ENCODE measurements around the gene MAP4K4. TPM values are rescaled to one million over a fixed set of nuclear protein-coding genes. Genes with fewer than 3 reads are reported as not detected.

The MAP4K4 gene
- total and polyA plus RNA-seq, 2 of the 4 experiments (the other 2 are of a cell fraction), result 89.4 to 124 TPM

GRCh38 chr2:101766871-101767739 is 69.6 kb downstream of the MAP4K4 start:
- ChIA-PET CTCF (interaction anchor here (0.5 to 1.9 kb wide), 4 partner anchors 9 to 123 kb away, joined by 3 to 11 read pairs (median 4); no protein-coding TSS in a partner anchor), POLR2A (ENCODE audit: unreplicated experiment) (interaction anchor here (0.7 kb wide), 1 partner anchor 70 kb away, joined by 3 read pairs; no protein-coding TSS in a partner anchor)
- Histone ChIP-seq H3K4me3 (ENCODE audit: insufficient read depth, low read depth, low read length) (no peak overlapping the region), H2AK9ac (replicated peaks; ENCODE audit: low read depth, low read length, poor library complexity) (peak overlapping the region; percentile 29), H3K27ac (ENCODE audit: insufficient read depth, low read length) (peak overlapping the region; percentile 46; the same call in 1 of the 2 replicates), H3K79me1 (ENCODE audit: low read depth in 1 of 2, low read length in 2 of 2) (peaks cover 14 to 68% of the 10 kb centered on the region in 2 experiments), H2BK15ac (ENCODE audit: low read depth, low read length) (0 out of 3 replicates have a peak overlapping the region, but pooled peaks have one; percentile 13), H3K27me3 (ENCODE audit: control insufficient read depth, insufficient read depth, low read length) (no peaks in the 10 kb centered on the region), H3K4me2 (ENCODE audit: low read depth, low read length) (peak overlapping the region; percentile 68), H4K91ac (ENCODE audit: insufficient read depth, low read depth, low read length) (peak overlapping the region; percentile 46), H3K56ac (ENCODE audit: extremely low read depth, insufficient read depth, low read length) (no peak overlapping the region; the same call in 1 of the 2 replicates), H2BK5ac (ENCODE audit: low read depth, low read length, poor library complexity, severe bottlenecking) (peak overlapping the region; percentile 82), H3K14ac (replicated peaks; ENCODE audit: low read depth, low read length) (peak overlapping the region; percentile 67; the same call in 1 of the 2 replicates), H3K4ac (ENCODE audit: low read depth, low read length) (peak overlapping the region; percentile 67; the same call in 1 of the 2 replicates), H4K5ac (ENCODE audit: low read depth, low read length) (peak overlapping the region; percentile 14; the same call in 1 of the 2 replicates), H3K9me3 (ENCODE audit: control insufficient read depth, insufficient read depth, low read length) (no peaks in the 10 kb centered on the region), H2BK20ac (ENCODE audit: low read depth, low read length) (peak overlapping the region; percentile 4; the same call in 1 of the 2 replicates), H3K23ac (ENCODE audit: low read depth, low read length) (peak overlapping the region; percentile 47), H4K8ac (ENCODE audit: low read depth in 2 of 2, low read length in 2 of 2) (no peak overlapping the region), H2AK5ac (ENCODE audit: low read depth, low read length) (peak overlapping the region; percentile 41; the same call in 1 of the 2 replicates), H2AFZ (replicated peaks; ENCODE audit: low read length, poor library complexity) (no peak overlapping the region), H3K9me1 (ENCODE audit: insufficient read depth, low read length) (peaks cover 32% of the 10 kb centered on the region), H4K20me1 (ENCODE audit: insufficient read depth, low read length) (peaks cover 90% of the 10 kb centered on the region), H3K9ac (ENCODE audit: low read depth, low read length) (no peak overlapping the region; the same call in 1 of the 2 replicates), H2BK120ac (ENCODE audit: low read depth, low read length) (peak overlapping the region; percentile 44), H3K36me3 (ENCODE audit: control insufficient read depth, insufficient read depth, low read length) (no peaks in the 10 kb centered on the region), H3K18ac (ENCODE audit: low read depth, low read length) (peak overlapping the region; percentile 22; the same call in 1 of the 2 replicates), H3K4me1 (ENCODE audit: control insufficient read depth, insufficient read depth, low read length) (peaks cover 38% of the 10 kb centered on the region)
- WGBS, 2 experiments (ENCODE audit: extremely low coverage in 2 of 2, insufficient read length in 1 of 2), result no CpG with 5 or more reads among the region's 5 CpGs
- BruUV-seq (replicated peaks), result no TSS peak
- peak; percentile 75 for ATAC-seq (ENCODE audit: low read depth)
- TF ChIP-seq CEBPB (IDR thresholded peaks at IDR 0.05; ENCODE audit: low read depth, low read length), result peak; percentile 48; the same call in 1 of the 2 replicates
- no peak for TF ChIP-seq NFE2L2 (IDR thresholded peaks at IDR 0.05; ENCODE audit: low read depth, low read length)
- TF ChIP-seq RAD21 (IDR thresholded peaks at IDR 0.05; ENCODE audit: low read length), result peak; percentile 16; the same call in 1 of the 2 replicates
- TF ChIP-seq MAFK (IDR thresholded peaks at IDR 0.05; ENCODE audit: low read depth, low read length), result peak; percentile 35; the same call in 1 of the 2 replicates
- TF ChIP-seq MAZ (IDR thresholded peaks at IDR 0.05; ENCODE audit: borderline replicate concordance, low read depth, low read length), result no peak
- in situ Hi-C loops (cut with MboI; ENCODE audit: low sequenced_read_pairs), result no loop called here
- DNase-seq, result peak; percentile 93
- intact Hi-C loops (cut with micrococcal nuclease), result no loop called here
- dilution Hi-C loops (cut with HindIII; ENCODE audit: low sequenced_read_pairs, unreplicated experiment), result no loop called here
